Measurements from ENCODE around the gene IL4R.

DNA sequence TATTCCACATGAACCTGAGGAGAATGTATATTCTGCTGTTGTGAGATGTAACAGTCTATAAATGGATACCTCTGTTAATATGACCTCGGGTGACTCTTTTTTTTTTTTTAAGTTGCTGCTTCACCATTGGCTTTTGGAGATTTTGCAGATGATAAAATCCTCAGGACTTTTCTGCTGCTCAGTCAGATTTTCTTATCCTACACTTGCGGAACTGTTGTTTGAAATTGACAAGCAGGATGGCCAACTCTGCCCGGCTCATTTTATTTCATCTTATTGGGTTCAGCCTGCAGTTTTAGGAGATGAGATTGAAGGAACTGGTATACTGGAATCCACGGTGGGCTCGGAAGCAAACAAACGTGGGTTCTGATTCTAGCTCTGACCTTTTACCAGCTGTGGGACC lies 19.3 kb downstream of the IL4R start:
- TF ChIP-seq EZH2 (IDR thresholded peaks at IDR 0.05; ENCODE audit: low read length, unreplicated experiment), result no peak
- TF ChIP-seq, protein P1, sequence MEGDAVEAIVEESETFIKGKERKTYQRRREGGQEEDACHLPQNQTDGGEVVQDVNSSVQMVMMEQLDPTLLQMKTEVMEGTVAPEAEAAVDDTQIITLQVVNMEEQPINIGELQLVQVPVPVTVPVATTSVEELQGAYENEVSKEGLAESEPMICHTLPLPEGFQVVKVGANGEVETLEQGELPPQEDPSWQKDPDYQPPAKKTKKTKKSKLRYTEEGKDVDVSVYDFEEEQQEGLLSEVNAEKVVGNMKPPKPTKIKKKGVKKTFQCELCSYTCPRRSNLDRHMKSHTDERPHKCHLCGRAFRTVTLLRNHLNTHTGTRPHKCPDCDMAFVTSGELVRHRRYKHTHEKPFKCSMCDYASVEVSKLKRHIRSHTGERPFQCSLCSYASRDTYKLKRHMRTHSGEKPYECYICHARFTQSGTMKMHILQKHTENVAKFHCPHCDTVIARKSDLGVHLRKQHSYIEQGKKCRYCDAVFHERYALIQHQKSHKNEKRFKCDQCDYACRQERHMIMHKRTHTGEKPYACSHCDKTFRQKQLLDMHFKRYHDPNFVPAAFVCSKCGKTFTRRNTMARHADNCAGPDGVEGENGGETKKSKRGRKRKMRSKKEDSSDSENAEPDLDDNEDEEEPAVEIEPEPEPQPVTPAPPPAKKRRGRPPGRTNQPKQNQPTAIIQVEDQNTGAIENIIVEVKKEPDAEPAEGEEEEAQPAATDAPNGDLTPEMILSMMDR (conservative IDR thresholded peaks at IDR 0.05; ENCODE audit: low read depth, low read length), result no peak
- no peak for TF ChIP-seq EZH2phosphoT487 (IDR thresholded peaks at IDR 0.05; ENCODE audit: borderline replicate concordance, low read length)

Data from PC-3 (cell line).